Body of pancreas (tissue), 4 donors: ENCODE measurements around the gene IQCM.

ENCODE experiments used
- POLR2A ChIP-seq, 3 donors: fragments of 450-650 bp; IDR thresholded peaks; one replicate each; pipeline ENCODE4 v1.6.1; 2016; ENCODE audit warnings: antibody characterized with exemption in 3 of 3, mild to moderate bottlenecking in 2 of 3
- TF ChIP-seq, protein P1 (sequence below), 7 experiments: fragments of 450-650 bp in 4 of 7; fragments of 200-600 bp in 3 of 7; sonication (generic) in 3 of 7; IDR thresholded peaks; one replicate each; pipeline ENCODE4 v1.5.1; 2016 to 2019; ENCODE audit warnings: antibody characterized with exemption in 7 of 7

DNA sequence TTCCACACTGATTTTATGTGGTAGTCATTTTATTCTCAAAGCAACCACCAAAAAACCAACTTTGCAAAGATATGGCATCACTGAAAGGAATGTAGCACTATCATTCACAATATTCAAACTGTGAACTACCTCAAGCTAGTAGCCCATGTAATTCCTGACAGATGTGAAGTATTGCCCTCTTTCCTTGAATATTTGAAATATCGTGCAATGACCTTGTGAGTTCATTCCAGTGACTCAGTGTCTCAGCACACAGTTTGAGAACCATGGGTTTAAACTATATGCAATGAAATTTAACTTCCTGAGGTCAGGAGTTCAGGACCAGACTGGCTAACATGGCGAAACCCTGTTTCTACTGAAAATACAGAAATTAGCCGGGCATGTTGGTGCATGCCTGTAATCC, 20.9 kb upstream of the IQCM start:
- TF ChIP-seq, protein P1, sequence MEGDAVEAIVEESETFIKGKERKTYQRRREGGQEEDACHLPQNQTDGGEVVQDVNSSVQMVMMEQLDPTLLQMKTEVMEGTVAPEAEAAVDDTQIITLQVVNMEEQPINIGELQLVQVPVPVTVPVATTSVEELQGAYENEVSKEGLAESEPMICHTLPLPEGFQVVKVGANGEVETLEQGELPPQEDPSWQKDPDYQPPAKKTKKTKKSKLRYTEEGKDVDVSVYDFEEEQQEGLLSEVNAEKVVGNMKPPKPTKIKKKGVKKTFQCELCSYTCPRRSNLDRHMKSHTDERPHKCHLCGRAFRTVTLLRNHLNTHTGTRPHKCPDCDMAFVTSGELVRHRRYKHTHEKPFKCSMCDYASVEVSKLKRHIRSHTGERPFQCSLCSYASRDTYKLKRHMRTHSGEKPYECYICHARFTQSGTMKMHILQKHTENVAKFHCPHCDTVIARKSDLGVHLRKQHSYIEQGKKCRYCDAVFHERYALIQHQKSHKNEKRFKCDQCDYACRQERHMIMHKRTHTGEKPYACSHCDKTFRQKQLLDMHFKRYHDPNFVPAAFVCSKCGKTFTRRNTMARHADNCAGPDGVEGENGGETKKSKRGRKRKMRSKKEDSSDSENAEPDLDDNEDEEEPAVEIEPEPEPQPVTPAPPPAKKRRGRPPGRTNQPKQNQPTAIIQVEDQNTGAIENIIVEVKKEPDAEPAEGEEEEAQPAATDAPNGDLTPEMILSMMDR (IDR thresholded peaks at IDR 0.05) = no peak
- no peak for TF ChIP-seq POLR2A (IDR thresholded peaks at IDR 0.05)
